ENCODE data around the gene TMEM250. TPM values are rescaled to one million over a fixed set of nuclear protein-coding genes. Genes with fewer than 3 reads are reported as not detected.

The TMEM250 gene
- total and polyA plus RNA-seq, 9 of the 15 experiments (the other 6 are each of a cell fraction or from before 2014, with no cell fraction given), result 0.32 to 44.6 (median 12.2) TPM

GRCh38 chr9:136093995-136094881, 24.4 kb downstream of the TMEM250 start (continued):
- TF ChIP-seq HMG20A (CRISPR knock-in tag; conservative IDR thresholded peaks at IDR 0.05) (no peak), ZBTB11 (CRISPR knock-in tag; IDR thresholded peaks at IDR 0.05) (no peak), SNIP1 (IDR thresholded peaks at IDR 0.05; ENCODE audit: low read depth) (peak; percentile 68), POLR2AphosphoS5 (IDR thresholded peaks at IDR 0.05; ENCODE audit: control insufficient read depth, insufficient read depth, low read depth, low read length) (peak; percentile 20; the same call in 1 of the 2 replicates), GATA2 (CRISPR knock-in tag; IDR thresholded peaks at IDR 0.05) (no peak), ZBTB33 (CRISPR knock-in tag; IDR thresholded peaks at IDR 0.05) (no peak), SAFB2 (IDR thresholded peaks at IDR 0.05; ENCODE audit: borderline replicate concordance, low read depth, low read length, severe bottlenecking) (no peak), ZNF639 (CRISPR knock-in tag; conservative IDR thresholded peaks at IDR 0.05 in 1 of 2, IDR thresholded peaks at IDR 0.05 in 1 of 2) (peak in 1 of 2 experiments; percentile 27; a peak in 1 of 4 replicates), ZNF512 (tag; IDR thresholded peaks at IDR 0.05) (no peak), NFXL1 (CRISPR knock-in tag; IDR thresholded peaks at IDR 0.05) (no peak), SNRNP70 (optimal IDR thresholded peaks at IDR 0.05; ENCODE audit: low read depth, low read length) (no peak)
